NCI-H446 (cell line): Measurements from ENCODE around the gene PLEKHM1.
"Not testable (repeated sequence)": the region's sequence is repeated elsewhere in the genome, so short reads cannot be mapped to it uniquely, and the experiment has no call there.

ENCODE experiments used
- DNase-seq, 2 experiments: peaks; one replicate each; lab custom pipeline; 2025; lab: John Stamatoyannopoulos, UW

The PLEKHM1 gene

DNA sequence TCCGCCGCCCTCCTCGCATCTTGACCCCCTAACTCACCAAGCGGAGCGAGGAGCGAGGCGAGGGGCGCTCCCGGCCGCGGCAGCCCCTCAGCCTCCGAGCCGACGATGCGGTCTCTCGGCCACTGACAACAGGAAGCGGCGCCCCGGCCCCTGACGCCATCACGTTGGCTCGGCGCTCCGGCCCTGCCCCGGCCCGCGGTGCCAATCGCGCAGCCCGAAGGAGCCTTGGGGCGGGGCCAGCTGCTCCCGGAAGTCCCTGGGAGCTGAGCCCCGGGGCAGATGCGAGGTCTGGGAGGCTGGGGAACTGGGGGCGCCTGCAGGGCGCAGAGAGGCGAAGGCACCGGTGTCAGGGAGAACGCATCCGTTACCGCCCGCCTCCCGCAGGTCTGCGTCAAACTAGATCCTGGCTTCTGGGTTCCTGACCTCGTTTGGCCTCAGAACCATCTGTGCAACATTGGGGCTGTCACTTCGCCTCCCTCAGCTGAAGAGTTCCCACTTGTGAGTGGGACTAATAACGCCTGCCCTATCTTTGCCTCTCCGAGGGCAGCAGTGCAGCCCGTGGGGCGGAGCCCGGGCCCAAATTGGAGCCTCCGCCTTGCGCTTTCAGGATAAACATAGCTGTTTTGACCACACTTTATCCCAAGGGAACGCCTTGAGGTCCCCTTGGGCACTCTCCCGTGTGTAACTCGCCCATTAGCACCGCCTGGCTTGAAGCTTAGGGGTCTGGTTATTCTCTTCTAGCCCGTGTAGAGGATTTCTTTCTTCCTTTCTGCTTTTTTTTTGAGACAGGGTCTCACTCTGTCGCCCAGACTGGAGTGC is at the start of gene PLEKHM1:
Gene PLEKHM1 (minus strand): TSS at position 107 of the 819 bp plus-strand sequence. CDS start 8,237 bp downstream, outside the sequence.
- DNase-seq, result peak; percentile 43 to 74

DNA sequence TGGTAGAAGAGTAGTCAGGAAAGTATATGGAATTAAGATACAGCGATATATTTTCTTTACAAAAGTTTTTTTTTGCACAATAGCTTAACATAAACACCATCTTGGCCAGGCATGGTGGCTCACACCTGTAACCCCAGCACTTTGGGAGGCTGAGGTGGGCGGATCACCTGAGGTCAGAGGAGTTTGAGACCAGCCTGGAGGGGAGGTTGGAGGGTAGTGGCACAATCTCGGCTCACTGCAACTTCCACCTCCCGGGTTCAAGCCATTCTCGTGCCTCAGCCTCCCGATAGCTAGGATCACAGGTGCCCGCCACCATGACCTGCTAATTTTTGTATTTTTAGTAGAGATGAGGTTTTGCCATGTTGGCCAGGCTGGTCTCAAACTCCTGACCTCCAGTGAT is 47.6 kb upstream of the PLEKHM1 start:
- not testable (repeated sequence) for DNase-seq

DNA sequence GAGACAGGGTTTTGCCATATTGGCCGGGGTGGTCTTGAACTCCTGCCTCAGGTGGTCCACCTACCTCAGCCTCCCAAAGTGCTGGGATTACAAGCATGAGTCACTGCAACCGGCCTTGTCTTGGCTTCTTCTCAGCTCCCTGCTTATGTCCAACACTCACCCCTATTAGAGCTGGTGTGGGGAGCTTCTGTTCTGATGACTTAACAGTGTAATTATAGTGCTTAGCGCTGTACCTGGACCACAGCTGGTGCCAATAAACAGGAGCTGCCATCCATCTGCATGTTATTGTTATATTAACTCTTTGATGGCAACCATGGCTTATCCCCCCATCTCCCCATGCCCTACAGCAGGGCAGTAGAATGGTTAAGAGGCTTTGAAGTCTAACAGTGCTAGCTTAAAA is 15.6 kb upstream of the PLEKHM1 start:
- DNase-seq, result not testable (repeated sequence)

DNA sequence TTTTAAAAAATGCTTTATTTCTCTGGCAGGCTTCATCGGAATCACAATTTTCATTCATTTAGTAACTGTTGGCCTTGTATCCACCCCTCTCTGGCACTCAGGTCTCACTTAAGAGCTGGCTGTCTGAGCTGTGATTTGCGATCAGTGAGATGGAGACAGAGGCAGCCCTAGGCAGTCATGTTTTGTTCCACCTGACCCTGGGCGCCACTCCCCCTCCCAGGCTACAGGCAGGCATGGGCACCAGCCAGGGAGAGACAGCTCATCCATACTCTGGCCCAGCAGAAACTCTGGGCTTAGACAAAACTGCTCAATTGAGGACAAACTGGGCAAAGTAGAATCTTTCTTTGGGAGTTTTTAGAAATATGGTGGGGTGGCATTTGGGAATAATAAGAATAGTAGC is 14.7 kb upstream of the PLEKHM1 start:
- not testable (repeated sequence) for DNase-seq

DNA sequence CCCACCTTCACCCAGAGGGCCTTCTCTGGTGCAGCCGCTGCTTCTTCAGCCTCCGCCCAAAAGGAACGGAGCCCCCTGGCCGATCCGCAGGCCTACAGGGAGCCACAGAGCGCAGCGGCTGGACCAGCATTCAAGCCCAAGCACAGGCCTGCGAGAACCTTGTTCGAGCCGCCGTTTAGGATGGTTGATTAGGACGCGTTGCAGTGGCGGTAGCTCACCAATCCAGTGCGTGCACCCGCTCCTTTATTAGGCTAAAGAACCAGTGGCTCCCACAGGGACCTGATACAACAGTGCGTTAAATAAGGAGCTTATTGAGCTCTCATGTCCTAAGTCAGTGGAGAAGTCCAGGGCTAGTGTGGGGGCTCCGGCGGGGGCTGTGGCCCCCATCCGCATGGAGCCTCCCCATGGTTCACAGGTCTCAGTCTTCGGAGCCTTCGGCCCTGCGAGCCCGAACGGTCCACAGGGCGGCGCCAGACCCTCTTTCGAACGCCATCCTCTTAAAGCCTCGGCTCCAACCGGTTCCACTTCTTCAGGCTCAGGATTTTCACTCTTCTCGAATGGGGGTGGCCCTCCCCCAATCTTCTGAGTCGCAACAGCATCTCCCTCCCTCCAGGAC is 10.7 kb upstream of the PLEKHM1 start:
- DNase-seq, result not testable (repeated sequence)

DNA sequence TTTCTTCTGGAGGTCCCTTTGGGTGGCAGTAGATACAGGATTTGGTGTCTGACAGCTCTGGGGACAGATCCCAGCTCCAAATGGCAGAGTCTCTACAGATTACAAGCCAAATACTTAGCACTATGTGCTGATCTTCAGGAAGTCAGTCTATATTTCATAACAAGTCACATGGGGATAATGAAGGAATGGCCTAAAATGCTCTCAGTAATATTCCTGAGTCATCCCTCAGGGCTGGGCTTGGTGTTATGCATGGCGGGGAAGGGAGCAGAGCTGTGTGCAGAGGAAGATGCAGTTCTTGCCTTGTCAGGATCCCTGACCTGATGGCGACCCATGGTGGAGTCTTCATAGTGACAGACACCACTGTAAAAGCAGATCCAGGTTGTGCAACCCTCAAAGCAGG is 10.0 kb upstream of the PLEKHM1 start:
- DNase-seq, result not testable (repeated sequence)

DNA sequence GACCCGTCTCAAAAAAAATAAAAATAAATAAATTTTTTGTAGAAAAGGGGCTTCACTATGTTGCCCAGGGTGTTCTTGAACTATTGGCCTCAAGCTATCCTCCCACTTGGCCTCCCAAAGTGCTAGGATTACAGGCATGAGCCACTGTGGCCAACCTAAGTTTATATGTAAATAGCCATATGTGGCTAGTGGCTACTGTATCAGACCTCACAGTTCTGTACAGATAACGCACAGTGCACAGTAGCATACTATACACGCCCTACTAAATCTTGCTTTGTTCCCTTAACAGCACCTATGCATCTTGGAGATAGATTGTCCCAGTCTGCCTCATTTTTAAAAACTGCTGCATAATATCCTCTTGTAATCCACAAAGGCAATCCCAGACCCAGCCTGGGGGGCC is 8.7 kb upstream of the PLEKHM1 start:
- DNase-seq, result not testable (repeated sequence)

DNA sequence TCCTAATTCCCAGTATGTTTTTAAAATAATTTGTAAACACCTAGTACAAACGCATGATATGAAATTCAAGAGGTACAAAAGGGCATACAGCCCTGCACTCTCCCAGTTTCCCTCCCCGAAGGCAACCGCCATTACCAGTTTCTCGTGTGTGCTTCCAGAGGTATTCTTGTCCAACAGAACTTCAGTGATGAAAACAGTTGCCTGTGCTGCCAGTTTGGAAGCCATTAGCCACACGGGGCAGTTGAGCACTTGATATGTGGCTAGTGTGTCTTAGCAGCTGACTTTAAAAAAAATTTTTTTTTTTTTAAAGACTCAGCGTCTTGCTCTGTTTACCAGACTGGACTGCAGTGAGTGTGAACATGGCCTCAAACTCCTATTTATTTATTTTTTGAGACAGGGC is 7.9 kb upstream of the PLEKHM1 start:
- not testable (repeated sequence) for DNase-seq

DNA sequence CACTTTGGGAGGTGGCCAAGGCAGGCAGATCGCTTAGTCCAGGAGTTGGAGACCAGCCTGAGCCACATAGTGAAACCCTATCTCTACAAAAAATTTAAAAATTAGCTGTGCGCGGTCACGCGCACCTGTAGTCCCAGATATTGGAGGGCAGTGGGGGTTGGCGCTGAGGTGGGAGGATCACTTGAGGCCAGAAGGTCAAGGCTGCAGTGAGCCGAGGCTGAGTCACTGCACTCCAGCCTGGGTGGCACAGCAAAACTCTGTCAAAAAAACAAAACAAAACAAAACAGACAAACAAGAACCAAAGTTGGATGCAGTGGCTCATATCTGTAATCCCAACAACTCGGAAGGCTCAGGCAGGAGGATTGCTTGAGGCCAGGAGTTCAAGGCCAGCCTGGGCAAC is 6.9 kb upstream of the PLEKHM1 start:
- not testable (repeated sequence) for DNase-seq

DNA sequence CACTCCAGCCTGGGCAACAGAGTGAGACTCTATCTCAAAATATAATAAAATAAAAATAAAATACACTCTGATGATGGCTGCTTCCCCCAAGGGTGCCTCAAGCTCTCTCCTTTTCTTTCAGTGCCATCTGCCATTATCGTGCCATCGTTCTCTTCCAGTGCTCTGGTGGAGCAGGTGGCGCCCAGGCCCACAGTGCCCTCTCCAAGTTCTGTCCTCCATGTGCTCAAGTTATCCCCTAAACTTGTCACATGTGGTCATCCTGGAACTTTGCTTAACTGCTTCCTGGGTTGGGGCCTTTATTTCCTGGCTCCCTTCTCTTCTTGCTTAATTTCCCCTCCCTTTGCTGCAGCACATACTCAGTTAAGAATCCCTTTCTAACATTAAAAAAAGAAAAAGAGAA is 6.0 kb upstream of the PLEKHM1 start:
- not testable (repeated sequence) for DNase-seq

DNA sequence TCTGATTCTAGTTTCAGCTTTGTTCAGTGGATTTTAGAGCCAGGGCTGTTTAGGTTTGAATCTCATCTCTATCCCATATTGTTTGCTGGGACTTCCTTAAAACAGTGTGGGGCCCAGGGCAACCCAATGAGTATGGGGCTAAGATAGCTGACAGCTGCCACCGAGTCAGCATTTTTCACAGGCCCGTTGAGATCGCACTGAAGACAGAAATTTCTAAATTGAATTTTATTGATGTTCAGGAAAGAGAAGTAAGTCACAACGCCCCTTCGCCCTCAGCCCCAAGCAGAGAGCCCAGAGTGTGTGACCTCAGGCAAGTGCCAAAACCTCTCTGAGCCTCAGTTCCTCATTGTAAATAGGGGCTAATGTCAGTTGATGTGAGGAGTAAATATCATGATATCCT is 4.0 kb upstream of the PLEKHM1 start:
- DNase-seq, result not testable (repeated sequence)

DNA sequence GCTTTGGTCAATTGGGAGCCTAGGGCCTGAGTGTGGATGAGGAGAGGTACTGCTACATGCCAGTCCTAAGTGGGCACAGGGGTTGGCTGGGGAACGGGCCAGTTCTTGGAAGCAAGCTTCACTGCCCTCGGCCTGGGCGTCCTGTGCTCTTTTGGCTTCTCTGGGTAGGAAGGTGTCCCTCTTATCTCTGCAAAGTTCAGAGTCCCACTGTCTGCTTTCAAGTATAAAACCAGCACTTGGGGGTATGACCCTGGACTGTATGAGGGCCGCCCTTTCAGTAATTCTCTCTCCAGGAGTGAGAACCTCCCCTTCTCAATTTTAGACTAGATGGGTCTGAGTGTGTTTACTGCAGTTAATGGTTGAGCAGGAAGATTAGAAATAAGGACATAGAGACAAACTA is 1.6 kb upstream of the PLEKHM1 start:
- DNase-seq, result not testable (repeated sequence)

DNA sequence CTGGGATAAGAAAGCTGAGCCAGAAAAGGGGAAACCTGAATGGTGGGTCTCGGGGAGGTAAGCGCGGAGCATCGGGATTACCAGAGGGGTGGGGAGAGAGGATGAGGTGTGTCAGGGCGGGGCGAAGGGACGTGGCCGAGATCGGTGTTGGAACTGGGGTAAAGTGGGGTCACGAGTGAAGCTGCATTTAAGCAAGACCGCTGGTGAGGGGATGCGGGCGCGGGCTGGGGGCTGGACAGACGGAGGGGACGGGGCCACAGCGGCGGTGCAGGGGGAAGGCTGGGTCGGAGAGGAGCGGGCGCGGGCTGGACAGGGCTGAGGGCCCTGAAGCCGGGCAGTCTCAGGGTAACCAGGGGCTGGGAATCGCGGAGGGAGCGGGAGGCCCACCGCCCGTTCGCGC is 323 bp downstream of the PLEKHM1 start:
- DNase-seq, result not testable (repeated sequence)

DNA sequence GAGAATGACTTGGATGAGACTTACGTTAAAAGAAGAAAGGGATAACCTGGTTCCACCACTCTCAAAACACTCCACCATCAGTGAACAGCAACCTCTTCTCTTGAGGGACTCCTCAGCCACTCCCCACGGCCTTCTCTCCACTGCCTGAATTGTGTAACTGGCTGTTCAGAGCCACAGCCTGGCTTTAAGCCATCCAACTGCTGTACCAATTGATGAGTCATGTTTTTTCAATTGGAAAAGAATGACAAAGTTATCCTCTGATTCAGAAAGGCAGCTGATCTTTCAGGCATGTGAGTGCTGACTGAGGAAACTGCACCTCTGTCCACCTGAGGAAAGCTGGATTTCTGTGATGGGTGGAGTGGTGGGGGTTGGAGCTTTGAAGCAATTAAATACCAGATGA is 2.8 kb downstream of the PLEKHM1 start:
- peak in 1 of 2 experiments; percentile 57 for DNase-seq

DNA sequence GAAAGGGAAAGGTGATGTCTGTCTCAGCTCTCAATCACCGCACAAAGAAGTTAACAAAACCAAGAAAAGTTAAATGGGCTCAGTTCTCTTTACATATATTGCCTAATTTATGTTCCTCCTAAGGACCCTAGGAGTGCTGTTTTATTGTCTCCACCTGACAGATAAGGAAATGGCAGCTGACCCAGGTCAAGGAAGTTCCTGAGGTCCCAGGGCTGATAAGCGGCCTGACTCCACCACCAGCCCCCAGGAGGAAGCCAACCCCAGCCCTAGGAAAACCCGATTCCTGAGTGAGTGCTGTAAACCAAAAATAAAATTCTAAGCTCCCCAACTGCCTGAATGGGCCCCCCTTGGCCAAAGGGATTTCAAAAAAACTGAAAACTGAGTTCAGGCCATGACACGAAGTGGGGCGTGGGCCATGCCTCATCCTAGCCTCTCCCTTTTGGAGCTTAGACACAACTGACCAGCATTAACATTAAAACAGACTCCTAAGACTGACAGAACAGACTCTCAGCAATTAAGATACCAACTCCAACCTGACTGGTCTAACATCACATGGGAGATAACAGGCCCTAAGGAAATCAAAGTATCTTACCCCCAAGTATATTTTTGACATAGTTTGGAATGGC is 6.8 kb downstream of the PLEKHM1 start:
- not testable (repeated sequence) for DNase-seq

DNA sequence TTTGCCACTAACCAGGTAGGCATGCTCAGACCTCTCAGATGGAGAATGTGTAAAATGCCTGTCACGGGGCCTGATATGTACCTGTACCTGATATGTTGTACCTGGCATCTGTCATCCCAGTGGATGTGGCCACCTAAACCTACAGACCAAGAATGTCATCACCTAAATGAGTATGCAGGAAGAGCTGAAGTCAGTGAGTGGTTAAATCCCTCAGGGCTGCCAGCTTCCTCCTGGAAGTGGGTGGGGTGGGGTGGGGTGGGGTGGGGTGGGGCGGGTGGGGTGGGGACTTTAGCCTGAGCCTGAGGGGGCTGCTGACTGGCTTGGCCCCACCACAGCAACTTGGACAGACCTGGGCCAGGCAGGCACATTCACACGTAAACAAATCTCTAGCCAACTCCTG is 7.3 kb downstream of the PLEKHM1 start:
- DNase-seq, result not testable (repeated sequence)

DNA sequence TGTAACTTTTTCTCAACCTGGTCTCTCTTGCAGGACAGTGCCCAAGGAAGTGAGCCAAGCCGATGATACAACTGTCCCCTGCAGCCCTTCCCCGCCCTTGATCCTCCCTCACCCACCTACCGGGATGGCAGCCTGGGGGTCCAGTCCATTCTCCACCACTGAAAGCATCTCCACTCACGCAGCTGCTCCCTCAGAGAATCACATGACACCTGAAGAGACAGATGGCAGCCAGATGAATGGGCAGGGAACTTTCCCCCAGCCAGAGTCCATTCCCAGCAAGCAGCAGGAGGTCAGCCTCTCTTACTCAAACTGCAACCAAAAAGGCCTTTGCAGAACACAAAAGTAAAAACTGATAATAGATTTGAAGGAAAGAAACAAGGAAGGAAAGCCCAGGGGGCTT is 8.2 kb downstream of the PLEKHM1 start:
- not testable (repeated sequence) for DNase-seq

DNA sequence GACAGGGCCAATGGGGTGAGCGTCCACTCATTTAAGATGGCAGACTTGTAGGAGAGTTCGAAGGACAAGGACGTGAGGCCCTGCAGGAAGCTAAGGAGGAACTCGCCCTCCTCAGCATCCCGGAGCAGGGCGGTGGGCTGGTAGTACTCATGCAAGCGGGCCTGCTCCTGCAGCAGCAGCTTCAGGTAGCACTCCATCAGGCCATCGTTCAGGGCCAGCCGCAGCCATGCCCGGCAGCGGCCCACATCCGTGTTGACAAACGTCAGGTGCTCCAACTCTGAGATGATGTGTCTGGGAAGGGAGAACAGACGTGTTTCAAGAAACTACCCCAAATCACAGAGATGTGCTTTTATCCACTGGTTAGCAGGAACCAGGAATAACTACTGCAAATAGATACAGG is 15.1 kb downstream of the PLEKHM1 start:
- DNase-seq, result not testable (repeated sequence)

DNA sequence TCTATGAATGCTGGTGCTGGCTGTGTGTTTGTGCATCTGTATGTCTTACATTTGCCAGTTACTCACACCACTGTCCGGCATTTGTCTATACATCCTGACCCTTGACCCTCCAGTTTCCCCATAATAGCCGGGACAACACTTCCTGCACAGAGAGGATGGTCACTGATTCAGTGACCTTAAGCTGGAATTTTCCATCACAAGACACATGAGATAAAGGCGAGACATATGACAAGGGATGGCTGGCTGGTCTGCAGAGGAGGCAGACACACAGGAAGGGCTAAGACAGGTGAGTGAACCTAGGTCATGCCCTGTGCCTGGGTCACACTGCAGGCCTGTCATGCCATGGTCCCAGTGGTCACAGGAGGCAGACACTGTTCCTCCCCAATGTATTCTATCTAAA is 18.3 kb downstream of the PLEKHM1 start:
- DNase-seq, result not testable (repeated sequence)

DNA sequence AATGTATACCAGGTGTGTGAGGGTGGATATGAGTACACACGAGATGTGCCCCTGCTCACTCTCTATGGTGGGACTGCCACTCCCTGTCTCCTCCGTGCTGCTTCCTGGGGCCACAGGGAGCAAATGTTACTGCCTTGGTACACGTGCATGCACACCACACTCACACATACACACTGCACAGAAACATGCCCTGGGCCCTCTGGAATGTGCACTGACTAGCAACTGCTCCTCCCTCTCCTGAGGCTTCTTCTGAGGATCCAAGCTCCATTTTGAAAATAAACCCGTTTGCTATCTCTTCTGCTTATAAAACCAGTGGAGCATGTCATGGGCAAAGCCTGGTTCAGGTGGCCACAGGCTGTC is 21.3 kb downstream of the PLEKHM1 start:
- not testable (repeated sequence) for DNase-seq

DNA sequence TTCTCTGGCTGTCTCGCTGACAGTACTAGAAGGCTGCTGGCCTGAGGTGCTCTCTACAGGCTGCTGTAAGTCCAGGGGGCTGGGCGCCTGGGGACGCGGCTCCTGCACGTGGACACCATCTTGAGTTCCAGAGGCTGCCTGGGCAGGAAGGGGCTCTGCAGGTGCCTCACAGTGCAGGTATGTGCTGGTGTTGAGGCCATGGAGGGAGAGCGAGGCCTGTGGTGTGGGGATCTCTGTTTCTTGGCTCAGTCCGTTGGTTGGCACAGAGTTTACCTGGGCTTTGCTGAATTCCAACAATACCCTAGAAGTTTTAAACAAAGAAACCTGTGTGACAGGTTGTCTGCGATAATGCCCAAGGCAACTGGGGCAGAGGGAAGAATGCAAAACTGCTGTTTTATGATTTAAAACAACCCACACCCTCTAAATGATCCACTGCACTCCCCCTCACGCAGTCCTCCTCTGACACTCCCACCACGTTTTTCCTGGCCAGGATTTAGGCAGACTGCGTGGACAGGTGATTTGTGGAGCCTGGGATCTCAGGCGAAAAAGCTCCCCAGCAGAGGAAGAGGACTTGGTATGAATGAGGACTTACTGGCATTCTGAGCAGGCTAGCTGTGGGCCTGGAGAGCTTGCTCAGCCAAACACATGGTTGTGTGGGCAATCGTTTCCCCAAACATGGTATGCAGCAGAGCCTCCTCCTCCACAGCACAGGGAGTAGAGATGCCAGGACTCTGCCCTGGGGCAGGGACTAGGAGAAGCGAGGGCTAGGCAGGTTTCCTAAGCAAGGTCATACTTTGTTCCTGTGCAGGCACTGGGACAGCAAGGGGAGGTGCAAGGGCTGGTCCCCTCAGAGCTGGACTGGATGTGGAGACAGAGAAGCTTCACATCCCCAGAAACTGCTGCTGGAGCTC is 22.0 kb downstream of the PLEKHM1 start:
- DNase-seq, result not testable (repeated sequence)
